Measurements from ENCODE around the gene DRP2.

DNA sequence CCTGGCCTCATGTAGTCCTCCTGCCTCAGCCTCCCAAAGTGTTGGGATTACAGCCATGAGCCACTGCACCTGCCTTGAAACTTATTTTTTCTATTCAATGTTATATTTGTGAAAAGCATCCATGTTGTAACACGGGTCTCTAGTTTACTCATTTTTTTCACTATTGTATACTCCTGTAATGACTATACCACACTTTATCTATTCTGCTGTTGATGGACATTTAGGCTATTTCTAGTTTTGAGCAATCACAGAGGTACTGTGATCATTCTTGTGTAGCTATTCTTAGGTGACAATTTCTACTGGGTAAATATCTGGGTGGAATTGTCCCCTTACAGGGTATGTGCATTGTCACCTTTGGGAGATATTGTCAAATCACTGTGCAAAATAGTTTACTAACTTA is 3.6 kb downstream of the DRP2 start:
- TF ChIP-seq, protein P1, sequence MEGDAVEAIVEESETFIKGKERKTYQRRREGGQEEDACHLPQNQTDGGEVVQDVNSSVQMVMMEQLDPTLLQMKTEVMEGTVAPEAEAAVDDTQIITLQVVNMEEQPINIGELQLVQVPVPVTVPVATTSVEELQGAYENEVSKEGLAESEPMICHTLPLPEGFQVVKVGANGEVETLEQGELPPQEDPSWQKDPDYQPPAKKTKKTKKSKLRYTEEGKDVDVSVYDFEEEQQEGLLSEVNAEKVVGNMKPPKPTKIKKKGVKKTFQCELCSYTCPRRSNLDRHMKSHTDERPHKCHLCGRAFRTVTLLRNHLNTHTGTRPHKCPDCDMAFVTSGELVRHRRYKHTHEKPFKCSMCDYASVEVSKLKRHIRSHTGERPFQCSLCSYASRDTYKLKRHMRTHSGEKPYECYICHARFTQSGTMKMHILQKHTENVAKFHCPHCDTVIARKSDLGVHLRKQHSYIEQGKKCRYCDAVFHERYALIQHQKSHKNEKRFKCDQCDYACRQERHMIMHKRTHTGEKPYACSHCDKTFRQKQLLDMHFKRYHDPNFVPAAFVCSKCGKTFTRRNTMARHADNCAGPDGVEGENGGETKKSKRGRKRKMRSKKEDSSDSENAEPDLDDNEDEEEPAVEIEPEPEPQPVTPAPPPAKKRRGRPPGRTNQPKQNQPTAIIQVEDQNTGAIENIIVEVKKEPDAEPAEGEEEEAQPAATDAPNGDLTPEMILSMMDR (IDR thresholded peaks at IDR 0.05): no peak
- TF ChIP-seq POLR2A (IDR thresholded peaks at IDR 0.05): no peak

Measured in esophagus squamous epithelium (tissue), 4 donors.